GM23338 (cell line): ENCODE results near the gene SEC24C. TPM values are rescaled to one million over a fixed set of nuclear protein-coding genes. Genes with fewer than 3 reads are reported as not detected.

ENCODE experiments used
- ATAC-seq: fragments of 200-7000 bp; cut with Tn5 transposase; 3 replicates; pipeline ENCODE4 v1.9.1; 2020
- DNase-seq: peaks from one replicate; pipeline ENCODE4 v3.0.0-alpha.2; 2015; ENCODE audit warnings: low spot score
- H2AFZ ChIP-seq: fragments of 200-600 bp; sonication (generic); 2 replicates; pipeline ENCODE4 v1.8.0; 2016; ENCODE audit warnings: antibody characterized with exemption, mild to moderate bottlenecking, moderate library complexity
- H3F3A ChIP-seq: fragments of 200-600 bp; sonication (generic); replicated peaks from 2 replicates; pipeline ENCODE4 v1.8.0; 2017; ENCODE audit warnings: antibody characterized with exemption, mixed run types, low read depth
- H3K27ac ChIP-seq: fragments of 200-600 bp; sonication (generic); 2 replicates; pipeline ENCODE4 v1.6.1; 2016; ENCODE audit warnings: low read depth
- H3K27me3 ChIP-seq: fragments of 200-600 bp; sonication (generic); 2 replicates; pipeline ENCODE4 v1.8.0; 2016; ENCODE audit warnings: mild to moderate bottlenecking, mixed run types, moderate library complexity; ENCODE audit not compliant: insufficient read depth
- H3K36me3 ChIP-seq: fragments of 200-600 bp; sonication (generic); 2 replicates; pipeline ENCODE4 v1.8.0; 2016; ENCODE audit warnings: mild to moderate bottlenecking; ENCODE audit not compliant: insufficient read depth
- H3K4me1 ChIP-seq: fragments of 200-600 bp; sonication (generic); 2 replicates; pipeline ENCODE4 v1.8.0; 2016; ENCODE audit warnings: mild to moderate bottlenecking, moderate library complexity; ENCODE audit not compliant: insufficient read depth
- H3K4me2 ChIP-seq: fragments of 200-600 bp; sonication (generic); 2 replicates; pipeline ENCODE4 v1.7.1; 2017; ENCODE audit warnings: mixed run types
- H3K4me3 ChIP-seq: fragments of 200-600 bp; sonication (generic); 2 replicates; pipeline ENCODE4 v1.6.1; 2016; ENCODE audit warnings: mixed run types
- H3K79me2 ChIP-seq: fragments of 200-600 bp; sonication (generic); replicated peaks from 2 replicates; pipeline ENCODE4 v1.8.0; 2017; ENCODE audit warnings: mild to moderate bottlenecking; ENCODE audit not compliant: insufficient read depth
- H3K9me2 ChIP-seq: fragments of 200-600 bp; sonication (generic); 2 replicates; pipeline ENCODE4 v1.8.0; 2017; ENCODE audit not compliant: insufficient read depth
- H4K20me1 ChIP-seq: fragments of 200-600 bp; sonication (generic); replicated peaks from 2 replicates; pipeline ENCODE4 v1.8.0; 2017; ENCODE audit warnings: mild to moderate bottlenecking; ENCODE audit not compliant: insufficient read depth
- H3K27ac Mint-ChIP-seq: 2 replicates; pipeline ENCODE4 v1.8.0; 2020; ENCODE audit warnings: inconsistent platforms, mild to moderate bottlenecking, moderate library complexity, mixed read lengths
- H3K27me3 Mint-ChIP-seq: 3 replicates; pipeline ENCODE4 v1.8.0; 2022; ENCODE audit warnings: low read depth, mild to moderate bottlenecking, moderate library complexity, mixed read lengths, inconsistent platforms; ENCODE audit not compliant: insufficient read depth, poor library complexity
- H3K36me3 Mint-ChIP-seq: 3 replicates; pipeline ENCODE4 v1.8.0; 2021; ENCODE audit warnings: low read depth, mild to moderate bottlenecking, inconsistent platforms, moderate library complexity, mixed read lengths
- H3K4me1 Mint-ChIP-seq: 3 replicates; pipeline ENCODE4 v1.8.0; 2020; ENCODE audit warnings: mild to moderate bottlenecking, inconsistent platforms, mixed read lengths
- H3K4me3 Mint-ChIP-seq: 3 replicates; pipeline ENCODE4 v1.8.0; 2021; ENCODE audit warnings: moderate library complexity, mild to moderate bottlenecking, inconsistent platforms, mixed read lengths
- H3K9me3 Mint-ChIP-seq: 3 replicates; pipeline ENCODE4 v1.8.0; 2020; ENCODE audit warnings: moderate library complexity, mild to moderate bottlenecking, inconsistent platforms, mixed read lengths
- CREB1 ChIP-seq: fragments of 250-450 bp; sonication (Bioruptor Pico); IDR thresholded peaks from 2 replicates; pipeline ENCODE4 v1.5.0; 2020; ENCODE audit warnings: low read depth, mild to moderate bottlenecking, moderate library complexity
- CTCF ChIP-seq, 2 experiments: fragments of 200-600 bp in 1 of 2; sonication (generic) in 1 of 2; conservative IDR thresholded peaks; 2 replicates each; pipeline versions ENCODE4 v1.5.1 to v1.6.1; 2016 to 2017; ENCODE audit warnings: antibody characterized with exemption in 2 of 2, low read depth in 2 of 2, mild to moderate bottlenecking in 2 of 2, moderate library complexity in 1 of 2
- ETS1 ChIP-seq: IDR thresholded peaks from 2 replicates; pipeline ENCODE4 v1.6.1; 2016; ENCODE audit warnings: antibody characterized with exemption
- EZH2 ChIP-seq: fragments of 200-600 bp; sonication (generic); IDR thresholded peaks from one replicate; pipeline ENCODE4 v1.8.0; 2017; ENCODE audit warnings: antibody characterized with exemption, mild to moderate bottlenecking, low read depth; ENCODE audit not compliant: unreplicated experiment
- EZH2phosphoT487 ChIP-seq: fragments of 200-600 bp; sonication (generic); IDR thresholded peaks from one replicate; pipeline ENCODE4 v1.8.1; 2018; ENCODE audit warnings: antibody characterized with exemption; ENCODE audit not compliant: unreplicated experiment
- JUNB ChIP-seq: IDR thresholded peaks from one replicate; pipeline ENCODE4 v1.6.1; 2016; ENCODE audit warnings: antibody characterized with exemption; ENCODE audit not compliant: unreplicated experiment
- NANOG ChIP-seq: IDR thresholded peaks from 2 replicates; pipeline ENCODE4 v1.6.1; 2016; ENCODE audit warnings: antibody characterized with exemption, borderline replicate concordance
- POLR2AphosphoS5 ChIP-seq: IDR thresholded peaks from 2 replicates; pipeline ENCODE4 v1.6.1; 2016; ENCODE audit warnings: antibody characterized with exemption, low read depth
- REST ChIP-seq: IDR thresholded peaks from one replicate; pipeline ENCODE4 v1.6.1; 2018; ENCODE audit warnings: antibody characterized with exemption; ENCODE audit not compliant: unreplicated experiment
- STAT1 ChIP-seq: IDR thresholded peaks from one replicate; pipeline ENCODE4 v1.6.1; 2016; ENCODE audit warnings: antibody characterized with exemption; ENCODE audit not compliant: unreplicated experiment
- ZNF114 ChIP-seq: fragments of 250-450 bp; sonication (Bioruptor Pico); IDR thresholded peaks from 2 replicates; pipeline ENCODE4 v1.5.0; 2020; ENCODE audit warnings: mild to moderate bottlenecking, moderate library complexity
- ZNF331 ChIP-seq: fragments of 250-450 bp; sonication (Bioruptor Pico); IDR thresholded peaks from 2 replicates; pipeline ENCODE4 v1.5.0; 2020; ENCODE audit warnings: low read depth, mild to moderate bottlenecking, moderate library complexity
- ZNF462 ChIP-seq: fragments of 250-450 bp; sonication (Bioruptor Pico); IDR thresholded peaks from 2 replicates; pipeline ENCODE4 v1.5.0; 2020; ENCODE audit warnings: mild to moderate bottlenecking, moderate library complexity
- polyA plus RNA-seq: library from polyadenylated mRNA; unstranded; fragments of >200 nt; fragmentation: Nextera tagmentation; extraction: Ambion mirVana; gene quantifications from 2 replicates; pipeline ENCODE4 v1.2.1, GENCODE V29; 2016
- total RNA-seq: library from RNA; depleted of rRNA; stranded (reverse); fragments of >200 nt; shearing (Covaris generic); gene quantifications from 2 replicates; pipeline ENCODE4 v1.2.3, GENCODE V29; 2014

The SEC24C gene
- total and polyA plus RNA-seq, 2 experiments from 2014 or later = 16.9 to 64.2 TPM

- H3K27ac ChIP-seq = no peak overlapping the region
- no peaks in the 10 kb centered on the region for H3K79me2 ChIP-seq
- TF ChIP-seq ZNF462 (CRISPR knock-in tag) = no peak
- no peak for TF ChIP-seq POLR2AphosphoS5
- no peak for TF ChIP-seq EZH2
- no peak for TF ChIP-seq CTCF (conservative IDR thresholded peaks at IDR 0.05; ENCODE audit: low read depth in 2 of 2)
- TF ChIP-seq ZNF331 (CRISPR knock-in tag) = no peak
- no peak for TF ChIP-seq REST
- TF ChIP-seq NANOG = no peak
- TF ChIP-seq ETS1 = no peak
- no peak for TF ChIP-seq JUNB
- no peak for TF ChIP-seq EZH2phosphoT487
- no peak for TF ChIP-seq CREB1 (CRISPR knock-in tag)
- TF ChIP-seq STAT1 = no peak
- no peak for TF ChIP-seq ZNF114 (CRISPR knock-in tag)
- H3K4me3 ChIP-seq = no peak overlapping the region
- Mint-ChIP-seq H3K36me3 (peaks cover 43% of the 10 kb centered on the region), H3K27ac (no peak overlapping the region), H3K4me3 (no peak overlapping the region), H3K27me3 (peaks cover 6% of the 10 kb centered on the region), H3K9me3 (no peaks in the 10 kb centered on the region), H3K4me1 (no peaks in the 10 kb centered on the region; the same call in 2 of the 3 replicates)
- no peaks in the 10 kb centered on the region for H3K36me3 ChIP-seq
- ATAC-seq (no peak), DNase-seq (no peak)
- no peaks in the 10 kb centered on the region for H3F3A ChIP-seq
- no peaks in the 10 kb centered on the region for H3K9me2 ChIP-seq
- H3K4me2 ChIP-seq = no peak overlapping the region
- no peaks in the 10 kb centered on the region; the same call in 1 of the 2 replicates for H4K20me1 ChIP-seq
- H3K4me1 ChIP-seq = no peaks in the 10 kb centered on the region
- no peak overlapping the region for H2AFZ ChIP-seq
- H3K27me3 ChIP-seq = no peaks in the 10 kb centered on the region
Observed at GRCh38 chr10:73800560-73801252, 56.5 kb downstream of the SEC24C start.
